Retinal pigment epithelial cell (primary cell): ENCODE results near the gene NOP56.

Experiments used
- DNase-seq: peaks from one replicate; pipeline ENCODE4 v3.0.0-alpha.2; 2010; ENCODE audit warnings: low read depth
- H3K4me3 ChIP-seq: 2 replicates; pipeline ENCODE4 v1.5.1; 2011; ENCODE audit warnings: mild to moderate bottlenecking, low read length, control low read depth, moderate library complexity
- TF ChIP-seq, protein P1 (sequence below): conservative IDR thresholded peaks from 2 replicates; pipeline ENCODE4 v1.5.1; 2011; ENCODE audit warnings: low read depth, low read length, control low read depth, inconsistent platforms

The NOP56 gene

GRCh38 chr20:2619961-2620595 is 32.4 kb upstream of the NOP56 start:
- no peak overlapping the region for H3K4me3 ChIP-seq
- TF ChIP-seq, protein P1, sequence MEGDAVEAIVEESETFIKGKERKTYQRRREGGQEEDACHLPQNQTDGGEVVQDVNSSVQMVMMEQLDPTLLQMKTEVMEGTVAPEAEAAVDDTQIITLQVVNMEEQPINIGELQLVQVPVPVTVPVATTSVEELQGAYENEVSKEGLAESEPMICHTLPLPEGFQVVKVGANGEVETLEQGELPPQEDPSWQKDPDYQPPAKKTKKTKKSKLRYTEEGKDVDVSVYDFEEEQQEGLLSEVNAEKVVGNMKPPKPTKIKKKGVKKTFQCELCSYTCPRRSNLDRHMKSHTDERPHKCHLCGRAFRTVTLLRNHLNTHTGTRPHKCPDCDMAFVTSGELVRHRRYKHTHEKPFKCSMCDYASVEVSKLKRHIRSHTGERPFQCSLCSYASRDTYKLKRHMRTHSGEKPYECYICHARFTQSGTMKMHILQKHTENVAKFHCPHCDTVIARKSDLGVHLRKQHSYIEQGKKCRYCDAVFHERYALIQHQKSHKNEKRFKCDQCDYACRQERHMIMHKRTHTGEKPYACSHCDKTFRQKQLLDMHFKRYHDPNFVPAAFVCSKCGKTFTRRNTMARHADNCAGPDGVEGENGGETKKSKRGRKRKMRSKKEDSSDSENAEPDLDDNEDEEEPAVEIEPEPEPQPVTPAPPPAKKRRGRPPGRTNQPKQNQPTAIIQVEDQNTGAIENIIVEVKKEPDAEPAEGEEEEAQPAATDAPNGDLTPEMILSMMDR = no peak
- DNase-seq = peak; percentile 53

- no peak for DNase-seq
- no peak overlapping the region for H3K4me3 ChIP-seq
- TF ChIP-seq, protein P1 = no peak
Measured at GRCh38 chr20:2624190-2624589, 28.2 kb upstream of the NOP56 start.

GRCh38 chr20:2625062-2625461 is 27.4 kb upstream of the NOP56 start:
- H3K4me3 ChIP-seq = no peak overlapping the region
- TF ChIP-seq, protein P1 = no peak
- DNase-seq = no peak

GRCh38 chr20:2626853-2627541 is 25.4 kb upstream of the NOP56 start:
- peak; percentile 75 for DNase-seq
- TF ChIP-seq, protein P1 = no peak

GRCh38 chr20:2631228-2631627 is 21.2 kb upstream of the NOP56 start:
- no peak for DNase-seq
- TF ChIP-seq, protein P1 = peak; percentile 20

More at GRCh38 chr20:2626853-2627541, 25.4 kb upstream of the NOP56 start:
- H3K4me3 ChIP-seq = no peak overlapping the region

GRCh38 chr20:2633381-2633780 is 19.1 kb upstream of the NOP56 start:
- H3K4me3 ChIP-seq = no peak overlapping the region
- no peak for DNase-seq
- TF ChIP-seq, protein P1 = no peak

More at GRCh38 chr20:2631228-2631627, 21.2 kb upstream of the NOP56 start:
- H3K4me3 ChIP-seq = no peak overlapping the region

- DNase-seq = no peak
- TF ChIP-seq, protein P1 = no peak
- no peak overlapping the region for H3K4me3 ChIP-seq
Measured at GRCh38 chr20:2637246-2637645, 15.2 kb upstream of the NOP56 start.
